Measurements from ENCODE around the gene DAB1. TPM values are rescaled to one million over a fixed set of nuclear protein-coding genes. Genes with fewer than 3 reads are reported as not detected.

The DAB1 gene
- total RNA-seq, 1 donor from 2014 or later: 1.6 TPM

DNA sequence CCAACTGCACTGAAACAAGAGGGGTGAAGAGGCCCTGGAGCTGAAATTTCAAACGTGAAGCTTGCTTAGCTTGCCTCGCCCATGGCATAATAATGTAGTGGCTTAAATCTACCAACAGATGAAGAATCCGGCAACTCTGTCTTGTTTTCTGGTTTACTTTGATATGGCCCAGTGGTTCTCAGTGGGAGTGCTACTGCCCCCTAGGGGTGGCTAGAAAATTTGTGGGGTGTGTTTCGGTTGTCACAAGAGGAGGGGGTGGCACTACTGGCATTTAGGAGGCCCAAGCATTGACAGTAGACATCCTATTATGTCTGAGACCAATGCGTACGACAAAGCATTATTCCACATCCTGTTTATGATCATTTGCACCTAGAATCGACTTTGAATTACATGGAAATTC is 406.1 kb downstream of the DAB1 start:
- Histone ChIP-seq H4K20me1 (ENCODE audit: insufficient read depth, low read length) (no peaks in the 10 kb centered on the region), H3K4me1 (ENCODE audit: insufficient read depth, low read length) (no peaks in the 10 kb centered on the region), H2AFZ (ENCODE audit: low read depth, low read length) (no peak overlapping the region), H3K9me3 (ENCODE audit: insufficient read depth, low read depth, low read length) (no peaks in the 10 kb centered on the region), H3K4me3 (ENCODE audit: insufficient read depth, low read depth, low read length) (no peak overlapping the region), H3K27ac (ENCODE audit: low read depth, low read length) (no peak overlapping the region), H3K27me3 (ENCODE audit: insufficient read depth, low read length) (no peaks in the 10 kb centered on the region), H3K9ac (ENCODE audit: low read length) (no peak overlapping the region), H3K79me2 (ENCODE audit: insufficient read depth, low read length) (no peaks in the 10 kb centered on the region), H3K4me2 (ENCODE audit: low read length) (no peak overlapping the region), H3K36me3 (ENCODE audit: insufficient read depth, low read length) (no peaks in the 10 kb centered on the region)
- Mint-ChIP-seq H3K4me3 (ENCODE audit: unreplicated experiment) (no peak overlapping the region), H3K36me3 (ENCODE audit: low read depth, unreplicated experiment) (no peaks in the 10 kb centered on the region), H3K27ac (ENCODE audit: unreplicated experiment) (no peak overlapping the region), H3K27me3 (ENCODE audit: low read depth, unreplicated experiment) (peaks cover 5% of the 10 kb centered on the region), H3K9me3 (ENCODE audit: unreplicated experiment) (no peaks in the 10 kb centered on the region), H3K4me1 (ENCODE audit: low read depth, unreplicated experiment) (no peaks in the 10 kb centered on the region)
- DNase-seq (ENCODE audit: low read depth) (no peak), FAIRE-seq (no peak)
- TF ChIP-seq, protein P1, sequence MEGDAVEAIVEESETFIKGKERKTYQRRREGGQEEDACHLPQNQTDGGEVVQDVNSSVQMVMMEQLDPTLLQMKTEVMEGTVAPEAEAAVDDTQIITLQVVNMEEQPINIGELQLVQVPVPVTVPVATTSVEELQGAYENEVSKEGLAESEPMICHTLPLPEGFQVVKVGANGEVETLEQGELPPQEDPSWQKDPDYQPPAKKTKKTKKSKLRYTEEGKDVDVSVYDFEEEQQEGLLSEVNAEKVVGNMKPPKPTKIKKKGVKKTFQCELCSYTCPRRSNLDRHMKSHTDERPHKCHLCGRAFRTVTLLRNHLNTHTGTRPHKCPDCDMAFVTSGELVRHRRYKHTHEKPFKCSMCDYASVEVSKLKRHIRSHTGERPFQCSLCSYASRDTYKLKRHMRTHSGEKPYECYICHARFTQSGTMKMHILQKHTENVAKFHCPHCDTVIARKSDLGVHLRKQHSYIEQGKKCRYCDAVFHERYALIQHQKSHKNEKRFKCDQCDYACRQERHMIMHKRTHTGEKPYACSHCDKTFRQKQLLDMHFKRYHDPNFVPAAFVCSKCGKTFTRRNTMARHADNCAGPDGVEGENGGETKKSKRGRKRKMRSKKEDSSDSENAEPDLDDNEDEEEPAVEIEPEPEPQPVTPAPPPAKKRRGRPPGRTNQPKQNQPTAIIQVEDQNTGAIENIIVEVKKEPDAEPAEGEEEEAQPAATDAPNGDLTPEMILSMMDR (IDR thresholded peaks at IDR 0.05; ENCODE audit: insufficient read depth, low read depth, low read length): peak; percentile 17
- no peak for TF ChIP-seq EZH2 (IDR thresholded peaks at IDR 0.05; ENCODE audit: insufficient read depth, low read length)

DNA sequence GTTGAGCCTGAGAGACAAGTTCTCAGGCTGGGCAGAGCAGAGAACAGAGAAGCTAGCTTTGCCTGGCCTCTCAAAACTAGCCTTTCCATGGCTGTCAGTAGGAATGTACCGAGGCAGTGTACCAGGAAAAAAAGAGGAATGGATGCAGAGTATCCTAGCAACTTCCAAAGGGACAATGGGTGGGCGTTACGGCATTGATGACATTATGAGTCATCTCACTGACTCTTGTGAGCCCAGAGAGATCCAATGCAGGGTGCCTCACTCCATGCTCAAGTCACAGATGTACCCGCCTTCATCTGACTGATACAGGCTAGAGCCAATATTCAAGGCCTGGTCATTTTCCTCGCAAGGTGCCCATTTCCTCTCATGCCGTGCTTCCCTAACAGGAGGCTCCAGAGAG is 406.7 kb downstream of the DAB1 start:
- DNase-seq (ENCODE audit: low read depth): peak; percentile 4
- no peaks in the 10 kb centered on the region for H3K36me3 ChIP-seq (ENCODE audit: insufficient read depth, low read length)
- no peaks in the 10 kb centered on the region for H4K20me1 ChIP-seq (ENCODE audit: insufficient read depth, low read length)
- no peaks in the 10 kb centered on the region for H3K9me3 ChIP-seq (ENCODE audit: insufficient read depth, low read depth, low read length)
- H3K79me2 ChIP-seq (ENCODE audit: insufficient read depth, low read length): no peaks in the 10 kb centered on the region
- FAIRE-seq: no peak
- Mint-ChIP-seq H3K36me3 (ENCODE audit: low read depth, unreplicated experiment) (no peaks in the 10 kb centered on the region), H3K27me3 (ENCODE audit: low read depth, unreplicated experiment) (peaks cover 5% of the 10 kb centered on the region), H3K27ac (ENCODE audit: unreplicated experiment) (no peak overlapping the region), H3K9me3 (ENCODE audit: unreplicated experiment) (no peaks in the 10 kb centered on the region), H3K4me3 (ENCODE audit: unreplicated experiment) (no peak overlapping the region), H3K4me1 (ENCODE audit: low read depth, unreplicated experiment) (no peaks in the 10 kb centered on the region)
- no peak overlapping the region for H3K4me2 ChIP-seq (ENCODE audit: low read length)
- H3K27me3 ChIP-seq (ENCODE audit: insufficient read depth, low read length): no peaks in the 10 kb centered on the region
- no peaks in the 10 kb centered on the region for H3K4me1 ChIP-seq (ENCODE audit: insufficient read depth, low read length)
- H3K9ac ChIP-seq (ENCODE audit: low read length): no peak overlapping the region
- TF ChIP-seq, protein P1 (IDR thresholded peaks at IDR 0.05; ENCODE audit: insufficient read depth, low read depth, low read length): no peak
- TF ChIP-seq EZH2 (IDR thresholded peaks at IDR 0.05; ENCODE audit: insufficient read depth, low read length): no peak
- H3K4me3 ChIP-seq (ENCODE audit: insufficient read depth, low read depth, low read length): no peak overlapping the region
- H2AFZ ChIP-seq (ENCODE audit: low read depth, low read length): no peak overlapping the region
- no peak overlapping the region for H3K27ac ChIP-seq (ENCODE audit: low read depth, low read length)

DNA sequence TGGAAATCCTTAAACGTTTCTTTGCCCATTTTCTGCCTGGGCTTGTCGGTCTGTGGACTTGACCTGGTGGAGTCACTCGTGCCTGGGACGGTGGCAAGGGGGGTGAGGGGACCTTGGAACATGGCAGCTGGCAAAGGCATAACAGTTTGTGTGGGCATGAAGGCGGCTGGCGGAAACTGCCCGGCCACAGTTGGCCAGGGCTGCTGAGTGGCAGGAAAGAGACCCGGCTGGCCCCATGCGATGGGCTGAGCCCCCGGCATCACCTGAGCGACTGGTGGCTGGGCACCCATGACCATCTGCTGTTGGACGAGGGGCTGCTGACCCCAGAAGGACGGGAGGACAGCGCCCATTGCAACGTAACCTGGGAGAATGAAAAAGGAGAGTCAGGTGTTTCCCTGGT is 408.8 kb downstream of the DAB1 start:
- TF ChIP-seq, protein P1 (IDR thresholded peaks at IDR 0.05; ENCODE audit: insufficient read depth, low read depth, low read length): no peak
- TF ChIP-seq EZH2 (IDR thresholded peaks at IDR 0.05; ENCODE audit: insufficient read depth, low read length): no peak
- no peak for FAIRE-seq
- DNase-seq (ENCODE audit: low read depth): no peak
- no peaks in the 10 kb centered on the region for H3K4me1 Mint-ChIP-seq (ENCODE audit: low read depth, unreplicated experiment)
- Histone ChIP-seq H4K20me1 (ENCODE audit: insufficient read depth, low read length) (no peaks in the 10 kb centered on the region), H3K27me3 (ENCODE audit: insufficient read depth, low read length) (no peaks in the 10 kb centered on the region), H3K9me3 (ENCODE audit: insufficient read depth, low read depth, low read length) (no peaks in the 10 kb centered on the region), H3K9ac (ENCODE audit: low read length) (no peak overlapping the region), H3K4me2 (ENCODE audit: low read length) (no peak overlapping the region), H2AFZ (ENCODE audit: low read depth, low read length) (no peak overlapping the region), H3K27ac (ENCODE audit: low read depth, low read length) (no peak overlapping the region), H3K79me2 (ENCODE audit: insufficient read depth, low read length) (no peaks in the 10 kb centered on the region), H3K4me3 (ENCODE audit: insufficient read depth, low read depth, low read length) (no peak overlapping the region), H3K36me3 (ENCODE audit: insufficient read depth, low read length) (no peaks in the 10 kb centered on the region), H3K4me1 (ENCODE audit: insufficient read depth, low read length) (no peaks in the 10 kb centered on the region)
- no peaks in the 10 kb centered on the region for H3K9me3 Mint-ChIP-seq (ENCODE audit: unreplicated experiment)
- H3K27ac Mint-ChIP-seq (ENCODE audit: unreplicated experiment): no peak overlapping the region
- H3K27me3 Mint-ChIP-seq (ENCODE audit: low read depth, unreplicated experiment): peaks cover 11% of the 10 kb centered on the region
- no peak overlapping the region for H3K4me3 Mint-ChIP-seq (ENCODE audit: unreplicated experiment)
- H3K36me3 Mint-ChIP-seq (ENCODE audit: low read depth, unreplicated experiment): no peaks in the 10 kb centered on the region

All from astrocyte (in vitro differentiated cells and primary cell).